ENCODE results near the gene AUTS2.

Gene AUTS2

DNA sequence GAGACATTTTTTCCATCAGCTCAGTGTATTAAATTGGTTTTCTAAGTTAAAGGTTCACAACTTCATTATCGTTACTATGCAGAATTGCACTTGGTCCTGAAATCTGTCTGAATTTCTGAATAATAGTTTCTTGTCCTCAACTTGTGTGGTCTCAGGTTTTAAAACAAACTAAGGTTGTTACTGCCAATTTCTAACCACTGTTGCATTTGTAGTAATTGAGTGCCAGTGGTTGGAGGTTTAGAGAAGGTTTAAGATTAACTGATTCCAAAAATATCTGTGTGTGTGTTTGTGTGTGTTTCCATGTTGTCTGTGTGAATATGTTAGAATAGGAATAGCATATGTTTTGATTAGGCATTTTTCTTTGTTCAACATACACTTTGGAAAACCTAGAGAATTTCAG lies 395.9 kb downstream of the AUTS2 start:
- DNase-seq (ENCODE audit: low read depth), result no peak

DNA sequence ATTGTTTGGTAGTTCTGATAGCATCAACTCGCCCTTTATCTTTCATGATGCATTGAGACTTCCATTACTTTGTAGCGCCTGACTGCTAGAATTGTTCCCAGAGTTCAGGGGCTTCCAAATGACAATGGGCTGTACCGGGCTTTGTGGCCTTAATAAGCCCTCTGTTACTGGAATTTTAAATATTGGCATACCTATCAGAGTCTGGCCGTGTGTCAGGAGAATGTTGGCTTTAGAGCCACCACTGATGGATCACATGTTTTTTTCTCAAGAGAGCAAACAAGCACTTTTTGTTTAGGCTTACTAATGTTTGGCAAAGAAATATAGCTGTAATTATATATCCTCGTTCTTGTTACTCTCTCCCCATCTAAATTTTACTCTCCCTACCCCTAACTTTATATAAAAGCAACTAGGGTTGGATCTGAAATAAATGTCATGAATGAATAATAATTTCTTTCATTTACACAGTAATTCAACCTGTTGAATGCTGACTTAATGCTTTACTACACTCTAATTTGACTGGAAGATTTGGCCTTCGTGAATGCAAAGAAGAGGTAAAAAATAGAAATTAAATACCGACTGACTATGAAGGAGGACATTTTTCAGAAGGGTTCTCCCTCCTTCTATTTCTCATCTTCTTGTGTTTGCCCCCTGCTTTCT lies 396.7 kb downstream of the AUTS2 start:
- no peak for DNase-seq (ENCODE audit: low read depth)

DNA sequence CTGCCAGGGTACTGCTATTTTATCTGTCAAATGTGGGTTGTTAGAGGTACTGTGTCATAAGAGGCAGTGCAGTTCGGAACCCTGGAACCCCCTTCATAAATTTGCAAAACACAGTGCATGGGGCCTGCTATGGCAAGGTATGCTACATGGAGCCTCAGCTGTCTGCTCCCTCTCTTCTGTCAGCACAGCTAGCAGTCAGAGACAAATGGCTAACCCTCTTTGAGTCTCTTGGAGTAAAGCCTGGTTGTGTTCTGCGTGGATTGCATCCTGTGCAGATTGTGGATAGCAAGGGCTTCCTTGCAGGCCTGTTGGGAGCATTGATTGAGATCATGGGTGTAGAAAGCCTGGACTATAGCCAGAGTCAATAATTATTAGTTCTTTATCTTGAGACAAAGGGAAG lies 397.8 kb downstream of the AUTS2 start:
- DNase-seq (ENCODE audit: low read depth), result no peak

DNA sequence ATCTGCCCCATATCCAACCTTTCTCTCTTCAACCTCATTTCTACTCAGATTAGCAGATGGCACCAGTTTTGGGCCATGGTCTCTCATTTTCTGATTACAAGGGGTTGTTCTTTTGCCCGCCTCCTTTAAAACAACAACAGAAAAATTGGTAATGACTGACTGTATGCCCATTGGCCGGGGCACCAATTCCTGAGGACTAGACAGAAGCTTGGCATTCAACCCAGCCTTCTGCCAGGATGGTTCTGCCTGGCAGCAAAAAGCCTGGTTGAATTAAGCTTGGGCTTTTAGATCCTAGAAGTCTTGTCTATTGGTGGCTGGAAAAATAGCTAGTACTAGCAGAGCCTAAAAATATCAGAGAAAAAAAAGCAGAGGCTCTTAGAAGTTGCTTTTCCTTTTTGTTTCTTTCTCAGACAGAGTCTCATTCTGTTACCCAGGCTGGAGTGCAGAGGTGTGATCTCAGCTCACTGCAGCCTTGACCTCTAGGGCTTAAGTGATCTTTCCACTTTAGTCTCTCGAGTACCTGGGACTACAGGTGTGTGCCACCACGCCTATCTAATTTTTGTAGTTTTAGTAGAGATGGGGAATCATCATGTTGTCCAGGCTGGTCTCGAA lies 402.6 kb downstream of the AUTS2 start:
- DNase-seq (ENCODE audit: low read depth), result no peak

DNA sequence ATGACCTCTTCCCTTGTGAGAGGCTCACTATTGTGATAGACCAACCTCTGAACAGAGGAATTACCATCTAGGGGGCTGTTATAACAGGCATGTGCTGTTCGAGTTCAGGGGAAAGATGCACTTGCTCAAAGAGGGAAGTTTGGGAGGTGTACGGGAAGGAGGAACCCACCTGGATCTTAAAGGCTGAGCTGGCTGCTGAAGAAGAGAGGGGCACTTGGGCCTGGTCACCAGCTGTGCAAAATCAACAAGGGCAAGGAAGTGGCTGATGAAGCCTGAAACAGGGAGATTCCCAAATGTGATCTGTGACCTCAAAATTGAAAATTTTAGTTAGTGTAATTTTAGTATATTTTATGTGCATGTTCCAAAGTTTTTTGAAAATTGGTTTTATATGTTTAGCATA lies 407.2 kb downstream of the AUTS2 start:
- DNase-seq (ENCODE audit: low read depth), result no peak

DNA sequence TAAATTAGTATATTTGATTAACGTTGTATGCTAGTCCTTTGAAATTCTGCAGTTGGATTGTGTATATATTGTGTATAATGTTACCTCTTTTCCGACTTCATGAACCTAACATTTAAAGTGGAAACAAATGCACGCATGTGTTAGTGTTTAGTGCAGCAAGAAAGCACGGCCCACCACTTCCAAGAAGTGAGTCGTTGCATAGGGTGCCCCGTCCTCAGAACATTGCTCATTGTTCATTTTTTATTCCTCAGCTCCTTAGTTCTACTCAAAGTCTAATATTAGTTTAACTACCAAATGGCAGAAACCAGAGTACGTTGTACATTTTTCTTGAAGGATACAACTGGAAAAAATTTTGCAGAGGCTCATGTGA lies 407.6 kb downstream of the AUTS2 start:
- DNase-seq (ENCODE audit: low read depth), result no peak

DNA sequence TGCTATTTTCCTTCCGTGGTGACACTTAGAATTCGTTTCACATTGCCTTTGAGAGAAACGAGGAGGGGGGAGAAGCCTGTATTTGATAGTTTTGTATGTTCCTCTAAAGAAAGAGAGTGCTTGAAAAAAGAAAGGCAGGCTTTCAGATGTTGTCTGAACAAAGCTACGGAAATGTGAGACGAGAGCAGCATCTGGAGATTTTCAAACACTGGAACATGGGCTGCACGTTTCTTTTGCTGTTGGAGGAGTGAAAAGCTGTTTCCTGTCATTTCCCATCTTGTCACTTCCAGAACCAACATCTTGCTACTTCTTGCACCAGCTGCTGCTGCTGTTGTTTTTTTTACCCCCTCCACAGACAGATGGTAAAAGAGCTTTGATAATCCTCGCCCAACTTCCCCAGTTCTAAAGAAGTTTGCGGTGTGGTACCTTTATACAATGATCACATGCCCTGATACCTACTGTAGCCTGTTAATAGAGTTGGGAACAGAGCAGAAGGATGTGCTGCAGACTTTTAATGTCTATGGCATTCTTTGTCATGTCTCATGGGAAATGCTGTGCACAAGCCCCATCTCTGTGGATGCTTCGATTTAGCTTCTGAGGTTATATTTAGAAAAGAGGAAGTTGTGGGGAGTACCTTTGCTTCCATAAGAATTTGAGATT lies 408.1 kb downstream of the AUTS2 start:
- no peak for DNase-seq (ENCODE audit: low read depth)

DNA sequence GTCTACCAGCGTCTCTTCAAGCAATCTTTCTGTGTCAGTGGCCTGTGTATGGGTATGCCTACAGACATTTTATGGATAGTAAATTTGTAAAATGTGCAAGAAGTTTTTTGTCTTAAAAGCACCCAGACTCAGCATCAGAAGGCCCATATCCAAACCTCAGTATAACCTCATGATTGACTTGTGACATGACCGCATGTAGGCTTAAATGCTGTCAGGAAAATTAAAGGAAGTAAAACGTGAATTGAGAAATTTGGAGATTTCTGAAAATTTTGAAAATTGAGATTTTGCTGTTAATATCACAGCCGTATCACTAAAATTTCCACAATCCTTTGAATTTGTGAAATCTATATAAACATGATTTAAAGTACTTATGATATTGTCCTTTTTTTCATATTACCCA lies 410.2 kb downstream of the AUTS2 start:
- no peak for DNase-seq (ENCODE audit: low read depth)

DNA sequence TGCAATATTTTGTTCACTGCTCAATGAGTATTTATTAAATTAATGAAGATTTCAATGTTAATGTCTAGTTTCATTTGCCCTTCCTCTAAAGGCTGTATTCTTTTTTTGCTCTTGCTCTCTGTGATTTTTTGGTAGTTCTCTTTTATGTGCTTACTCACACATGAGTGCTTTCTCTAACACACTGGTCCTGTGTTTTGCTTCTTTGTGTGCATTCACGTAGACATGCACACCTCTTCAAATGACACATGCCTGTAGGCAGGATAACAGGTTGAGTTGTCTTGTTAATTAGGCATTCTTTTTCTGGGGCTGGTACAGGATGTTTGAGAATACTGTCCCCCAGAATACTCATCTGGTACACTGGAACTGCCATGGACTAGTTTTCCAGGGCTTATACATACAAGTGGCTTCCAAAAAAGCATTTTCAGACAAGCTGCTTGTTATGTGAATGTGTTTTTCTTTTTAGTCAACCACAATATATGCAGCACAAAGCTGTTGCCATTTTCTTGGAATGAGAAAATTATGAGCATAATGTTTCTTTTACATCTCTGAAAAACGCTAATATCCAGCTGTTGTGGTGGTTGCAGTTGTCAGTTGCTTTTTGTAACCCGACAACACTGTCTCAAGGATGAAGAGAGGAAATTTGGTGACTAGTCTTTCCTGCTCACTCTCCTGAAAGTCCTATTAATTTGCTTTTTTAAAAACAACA lies 416.4 kb downstream of the AUTS2 start:
- DNase-seq (ENCODE audit: low read depth), result no peak

DNA sequence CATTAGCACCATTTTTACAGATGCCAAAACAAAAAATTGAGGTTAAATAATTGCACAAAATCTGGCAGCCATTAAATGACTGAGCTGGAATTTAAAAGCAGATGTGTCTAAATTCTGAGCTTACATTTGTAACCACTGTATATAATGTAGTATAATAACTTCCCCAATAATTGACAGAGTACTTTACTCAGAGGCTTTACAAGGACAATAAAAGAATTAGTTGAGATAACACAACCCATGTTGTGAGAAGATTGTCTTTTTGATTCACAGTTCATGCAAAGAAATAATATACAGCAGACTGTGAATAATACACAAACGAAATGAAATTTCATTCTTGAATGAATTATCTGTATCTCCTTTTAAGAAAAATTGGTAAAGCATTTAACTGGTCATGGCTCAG lies 417.1 kb downstream of the AUTS2 start:
- no peak for DNase-seq (ENCODE audit: low read depth)

DNA sequence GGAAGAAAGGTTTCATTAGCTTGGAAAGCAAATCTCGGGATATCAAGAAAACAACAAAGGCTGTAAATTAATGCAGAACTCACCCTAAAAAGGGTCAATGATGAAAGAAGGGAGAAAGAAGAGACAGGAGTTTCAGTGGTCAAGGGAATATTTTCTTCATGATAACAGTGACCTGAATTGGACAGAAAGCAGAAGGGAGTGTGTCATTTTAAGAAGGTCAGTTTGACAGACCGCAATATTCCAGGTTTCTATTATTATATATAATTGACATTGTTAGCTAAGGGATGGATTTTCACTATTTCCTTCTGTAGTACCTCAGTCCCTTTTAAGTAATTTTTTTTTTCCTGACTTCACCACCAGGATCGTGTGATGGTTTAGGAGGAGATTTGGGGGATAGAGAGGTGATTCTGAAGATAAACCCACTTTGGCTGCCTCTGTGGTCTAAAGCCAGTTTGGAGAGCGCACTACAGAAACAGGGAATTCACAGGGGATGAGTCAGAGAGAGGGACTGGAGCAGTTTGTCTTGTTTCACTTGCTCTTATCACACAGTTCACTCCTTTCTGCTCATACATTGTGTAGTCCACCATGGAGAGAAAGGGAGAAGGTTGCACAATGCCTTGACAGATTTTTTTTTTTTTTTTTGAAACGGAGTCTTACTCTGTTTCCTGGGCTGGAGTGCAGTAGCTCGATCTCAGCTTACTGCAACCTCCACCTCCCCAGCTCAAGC lies 417.9 kb downstream of the AUTS2 start:
- DNase-seq (ENCODE audit: low read depth), result no peak

DNA sequence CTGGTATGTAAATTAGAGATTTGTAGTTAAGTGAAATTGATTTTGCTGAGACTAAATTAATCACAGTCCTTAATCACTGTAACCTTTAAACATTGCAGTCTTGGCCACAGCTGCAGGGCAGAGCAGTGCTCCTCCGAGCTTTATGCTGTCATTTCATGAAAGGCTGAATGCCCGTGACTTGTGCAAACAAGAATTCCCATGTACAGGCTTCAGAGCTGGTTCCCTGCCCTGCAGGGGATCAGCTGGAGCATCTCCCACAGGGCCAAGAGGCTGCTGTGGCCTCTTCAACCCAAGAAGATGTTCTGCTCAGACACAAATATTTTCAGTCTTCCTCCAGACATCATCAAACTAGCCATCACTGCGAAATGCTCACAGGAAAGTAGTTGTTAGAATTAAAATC lies 419.1 kb downstream of the AUTS2 start:
- DNase-seq (ENCODE audit: low read depth), result no peak

DNA sequence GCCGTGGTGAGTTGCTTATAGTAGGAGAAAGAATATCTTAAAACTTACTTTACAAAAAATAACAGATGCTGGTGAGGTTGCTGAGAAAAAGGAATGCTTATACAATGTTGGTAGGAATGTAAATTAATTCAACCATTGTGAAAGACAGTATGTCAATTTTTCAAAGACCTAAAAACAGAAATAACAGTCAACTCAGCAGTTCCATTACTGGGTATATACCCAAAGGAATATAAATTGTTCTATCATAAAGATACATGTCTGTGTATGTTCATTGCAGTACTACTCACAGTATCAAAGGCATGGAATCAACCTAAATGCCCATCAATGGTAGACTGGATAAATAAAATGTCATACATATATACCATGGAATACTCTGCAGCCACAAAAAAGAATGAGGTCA lies 420.4 kb downstream of the AUTS2 start:
- DNase-seq (ENCODE audit: low read depth), result no peak

DNA sequence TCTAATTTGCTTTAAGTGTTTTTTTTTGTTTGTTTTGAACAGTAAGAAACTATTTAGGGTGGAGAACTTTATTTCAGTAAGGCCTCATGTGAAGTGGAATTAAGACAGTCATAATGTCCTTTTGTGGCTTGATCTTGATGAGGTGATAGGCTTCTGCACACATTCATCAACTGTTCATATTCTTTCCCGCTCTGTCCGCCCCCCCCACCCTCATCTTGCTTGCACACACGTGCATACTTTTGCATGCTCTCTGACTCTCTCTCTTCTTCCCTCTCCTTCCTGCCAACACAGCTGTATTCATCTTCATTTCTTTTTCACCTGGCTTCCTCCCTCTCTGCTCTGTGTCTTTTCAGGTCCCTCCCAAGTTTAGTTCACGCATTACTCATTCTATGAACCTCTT lies 429.6 kb downstream of the AUTS2 start:
- DNase-seq (ENCODE audit: low read depth), result no peak

DNA sequence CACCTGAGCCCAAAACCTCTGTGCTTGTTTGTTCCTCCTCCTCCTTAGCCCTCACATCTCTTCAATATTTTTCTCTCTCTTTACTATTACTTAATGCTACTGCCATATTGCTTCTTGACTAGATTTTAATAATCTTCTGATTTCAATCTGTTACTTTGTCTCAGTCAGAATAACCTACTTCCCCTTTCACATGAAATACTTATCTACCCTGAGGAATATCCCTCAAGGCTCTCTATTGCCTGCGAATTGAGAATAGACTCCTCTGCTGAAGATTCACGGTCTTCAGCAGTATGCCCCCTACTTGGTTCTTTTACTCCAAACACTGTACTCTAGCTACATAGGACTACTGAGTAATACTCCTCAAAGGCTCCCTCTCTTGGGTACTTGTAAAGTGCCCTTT lies 430.3 kb downstream of the AUTS2 start:
- no peak for DNase-seq (ENCODE audit: low read depth)

DNA sequence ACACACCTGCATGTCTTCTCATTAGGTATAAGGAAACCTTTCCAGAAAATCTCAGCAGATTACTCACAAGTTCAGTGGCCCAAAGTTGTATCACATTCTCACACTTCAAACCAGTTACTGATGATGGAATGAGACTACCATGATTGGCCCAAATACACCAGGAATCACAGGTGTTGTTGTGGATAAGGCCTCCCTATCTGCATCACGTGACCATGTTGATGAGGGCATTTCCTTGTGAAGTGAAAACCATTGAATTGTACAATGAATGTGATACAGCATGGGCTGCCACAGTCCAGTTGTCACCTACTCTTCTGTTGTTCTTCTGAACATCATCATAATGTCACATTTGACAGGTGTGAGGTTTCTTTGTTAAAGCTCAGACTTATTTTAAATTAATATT lies 431.7 kb downstream of the AUTS2 start:
- DNase-seq (ENCODE audit: low read depth), result no peak

DNA sequence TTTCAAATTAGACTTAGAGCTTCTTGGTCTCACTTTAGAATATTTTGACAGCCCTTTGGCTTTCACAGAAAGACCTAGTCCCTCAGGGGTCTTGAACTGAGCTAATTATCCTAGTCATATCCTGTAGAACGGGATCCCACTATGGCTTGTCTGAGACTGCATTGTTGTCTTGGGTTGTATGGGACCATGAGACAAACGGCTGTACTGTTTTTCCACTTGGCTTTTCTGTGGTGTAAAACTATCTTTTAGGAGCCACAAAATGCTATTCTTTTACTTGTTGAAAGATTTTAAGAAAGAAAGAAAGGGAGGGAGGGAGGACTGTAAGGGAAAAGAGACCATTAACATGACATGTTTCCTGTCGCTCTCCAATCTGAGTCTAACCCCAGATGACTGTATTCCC lies 432.5 kb downstream of the AUTS2 start:
- no peak for DNase-seq (ENCODE audit: low read depth)

DNA sequence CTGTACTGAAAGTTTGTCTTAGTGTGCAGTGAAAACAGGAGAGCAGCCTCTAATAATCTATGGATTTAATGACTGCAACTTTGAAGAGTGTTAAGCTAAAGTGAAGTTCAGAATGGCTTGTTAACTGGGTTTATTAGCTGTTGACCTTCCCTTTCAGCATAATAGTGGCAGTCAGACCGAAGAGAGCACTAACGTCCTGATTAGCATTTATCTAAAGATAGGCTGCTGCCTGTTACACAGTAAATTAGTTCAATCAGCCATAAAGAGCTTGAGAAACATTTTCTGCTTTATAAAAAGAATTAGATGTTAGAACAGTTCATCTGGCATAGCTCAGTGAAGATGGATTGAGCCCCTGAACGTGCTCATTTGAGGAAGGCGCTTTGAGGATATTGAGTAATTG lies 433.0 kb downstream of the AUTS2 start:
- no peak for DNase-seq (ENCODE audit: low read depth)

DNA sequence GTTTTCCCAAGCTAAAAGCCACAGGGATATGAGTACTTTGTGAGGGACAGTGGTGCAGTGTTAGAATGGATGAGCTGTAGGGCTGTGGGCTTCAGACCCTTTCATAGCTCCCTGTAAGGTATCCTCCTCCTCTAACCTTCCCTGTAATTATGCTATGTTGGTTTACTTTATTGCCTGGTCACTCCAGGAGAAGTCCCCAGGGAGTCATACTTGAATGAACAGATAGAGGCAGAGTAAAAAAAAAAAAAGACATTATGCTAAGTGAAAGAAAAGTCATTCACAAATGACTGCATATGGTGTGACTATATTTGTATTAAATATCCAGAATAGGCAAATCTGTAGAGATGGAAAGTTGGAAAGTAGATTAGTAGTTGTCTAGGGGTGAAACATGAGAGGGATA lies 434.4 kb downstream of the AUTS2 start:
- no peak for DNase-seq (ENCODE audit: low read depth)

DNA sequence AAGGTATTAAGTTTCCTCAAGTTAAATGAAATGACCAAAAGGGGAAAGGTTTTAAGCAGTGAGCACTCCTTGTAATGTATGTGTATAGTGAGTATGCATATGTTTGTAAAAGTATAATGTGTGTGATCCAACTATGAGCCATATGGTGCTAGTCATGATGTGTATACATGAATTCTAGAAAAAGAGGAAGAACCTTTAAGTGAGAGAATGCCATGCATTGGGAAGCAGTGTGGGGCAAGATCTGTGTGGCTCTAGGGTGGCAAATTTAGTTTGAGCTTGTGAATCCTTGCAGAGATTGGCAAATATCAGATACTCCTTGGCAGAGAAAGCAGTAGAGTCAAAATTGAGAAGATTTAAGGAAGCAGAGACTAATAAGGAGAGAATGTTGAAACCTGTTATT lies 435.0 kb downstream of the AUTS2 start:
- no peak for DNase-seq (ENCODE audit: low read depth)

DNA sequence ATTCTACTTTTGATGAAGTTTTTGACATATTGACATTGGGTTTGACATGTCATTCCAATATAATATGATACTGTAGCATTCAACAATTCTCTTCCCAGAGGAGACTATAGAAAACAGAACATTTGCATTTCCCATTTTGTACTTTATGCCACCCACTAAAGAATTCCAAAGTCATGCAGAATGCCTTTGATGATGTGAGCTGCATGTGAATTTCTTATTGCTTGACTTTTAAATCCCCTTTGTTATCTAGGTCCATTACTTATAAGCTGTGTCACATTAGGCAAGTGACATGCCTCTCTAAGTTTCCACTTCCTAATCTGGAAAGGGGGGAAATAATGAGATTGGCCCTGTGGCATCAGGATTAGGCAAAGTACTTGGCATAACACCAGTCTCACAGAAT lies 436.7 kb downstream of the AUTS2 start:
- DNase-seq (ENCODE audit: low read depth), result no peak

DNA sequence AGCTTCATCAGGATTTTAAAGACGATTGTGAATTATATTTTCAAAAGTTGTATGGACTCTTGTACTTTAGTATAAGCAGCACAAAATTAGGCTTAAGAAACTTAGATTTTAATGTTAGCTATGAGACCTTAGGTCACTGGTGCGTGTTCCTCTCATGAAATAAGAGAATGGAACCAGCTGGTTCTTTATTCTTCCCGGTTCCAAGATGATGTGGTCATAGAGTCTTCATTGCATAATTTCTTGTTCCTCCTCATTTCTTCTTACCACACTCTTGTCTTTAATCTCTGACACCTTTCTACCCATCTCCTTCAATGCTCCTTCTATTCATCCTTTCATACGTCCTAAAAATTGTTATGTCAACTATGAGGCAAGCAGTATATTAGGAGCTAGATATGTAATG lies 437.2 kb downstream of the AUTS2 start:
- no peak for DNase-seq (ENCODE audit: low read depth)

DNA sequence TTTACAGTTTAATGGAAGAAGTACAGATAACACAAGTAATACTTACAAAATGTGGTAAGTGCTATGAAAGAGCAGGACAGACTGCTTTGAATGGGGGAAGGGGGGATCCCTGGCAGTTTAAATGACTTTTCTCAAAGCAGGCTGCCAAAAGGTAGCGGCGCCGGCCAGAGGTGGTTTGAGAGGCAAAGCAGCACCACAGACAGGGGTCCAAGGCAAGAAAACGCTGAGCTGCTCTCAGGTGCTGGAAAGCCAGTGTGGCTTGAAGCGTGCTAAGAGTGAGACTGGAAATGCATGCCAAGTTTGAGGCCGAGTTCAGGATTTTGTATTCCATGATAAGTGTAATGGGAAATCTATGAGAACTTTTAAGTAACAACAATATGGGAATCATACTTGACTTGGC lies 437.7 kb downstream of the AUTS2 start:
- no peak for DNase-seq (ENCODE audit: low read depth)
